Frontal cortex (tissue), 4 donors: ENCODE data around the gene SEC61A1. TPM values are rescaled to one million over a fixed set of nuclear protein-coding genes. Genes with fewer than 3 reads are reported as not detected.
A peak's percentile ranks its signal among the peaks of the same experiment; 100 is the strongest.

Source experiments
- DNase-seq, 2 donors: peaks; one replicate each; pipeline ENCODE4 v3.0.0; 2012; ENCODE audit warnings: low spot score in 2 of 2
- FAIRE-seq: peaks from 2 replicates; lab custom pipeline; 2012; peaks lifted over from hg19 to GRCh38; lab: Jason Lieb, UNC
- total RNA-seq: library from RNA; depleted of rRNA; stranded (reverse); fragments of >200 nt; gene quantifications from one replicate; pipeline ENCODE4 v1.2.3, GENCODE V29; 2014
- donor health status: control.
- donor health status: control.
- donor health status: control.

SEC61A1 gene
- 73.0 TPM for total RNA-seq

DNA sequence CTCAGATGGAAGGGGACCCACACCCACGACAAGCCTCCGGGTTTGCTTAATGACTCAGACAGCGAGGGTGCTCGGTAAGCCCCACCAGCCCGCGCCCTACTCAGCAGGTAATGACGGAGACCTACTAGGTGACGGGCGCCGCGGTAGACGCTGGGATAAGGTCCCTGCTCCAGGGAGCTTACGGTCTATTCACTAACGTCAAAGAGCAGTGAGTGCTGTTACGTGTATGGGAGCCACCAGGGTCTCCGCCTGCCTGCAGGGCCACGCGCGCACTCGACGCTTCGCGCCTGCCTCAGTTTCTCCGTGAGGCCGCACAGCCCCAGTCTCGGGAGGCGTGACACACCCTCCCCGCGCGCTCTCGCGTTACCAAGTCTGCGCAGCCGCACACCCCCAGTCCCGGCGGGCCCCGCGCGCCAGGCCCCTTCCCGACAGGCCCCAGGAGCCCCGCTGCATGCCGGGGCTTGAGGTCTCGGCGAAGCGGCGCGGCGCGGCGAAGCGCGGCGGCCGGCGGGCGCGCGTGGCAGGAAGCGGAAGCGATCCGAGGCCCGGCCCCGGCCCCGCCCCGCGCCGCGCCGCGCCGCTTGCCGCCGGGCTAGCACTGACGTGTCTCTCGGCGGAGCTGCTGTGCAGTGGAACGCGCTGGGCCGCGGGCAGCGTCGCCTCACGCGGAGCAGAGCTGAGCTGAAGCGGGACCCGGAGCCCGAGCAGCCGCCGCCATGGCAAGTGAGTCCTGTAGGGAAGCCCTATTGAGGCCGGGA lies at the start of gene SEC61A1:
Gene SEC61A1, plus strand, starts transcription at position 601 of the 758 bp plus-strand sequence. Its CDS starts 116 bp downstream, at position 717.
- peak; percentile 95 to 97 for DNase-seq
- no peak for FAIRE-seq

DNA sequence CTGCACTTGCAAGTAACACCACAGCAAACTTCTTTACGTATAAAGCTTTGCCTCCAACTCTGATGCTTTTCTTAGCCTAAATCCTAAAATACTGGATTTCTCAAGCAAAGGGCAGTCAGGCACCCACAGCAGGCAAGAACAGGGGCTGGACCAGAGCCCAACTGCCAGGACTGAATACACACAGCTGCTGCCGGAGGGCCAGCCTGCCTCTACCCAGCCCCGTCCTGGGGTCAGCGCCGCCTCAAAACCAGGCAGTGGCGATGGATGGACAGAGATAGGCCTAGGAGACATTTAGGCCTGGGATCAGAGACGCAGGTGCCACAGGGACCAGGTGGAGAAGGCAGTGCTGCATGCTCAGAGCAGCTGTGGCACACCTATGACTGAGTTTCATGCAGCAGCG lies 47.6 kb upstream of the SEC61A1 start:
- DNase-seq = no peak
- FAIRE-seq = no peak

DNA sequence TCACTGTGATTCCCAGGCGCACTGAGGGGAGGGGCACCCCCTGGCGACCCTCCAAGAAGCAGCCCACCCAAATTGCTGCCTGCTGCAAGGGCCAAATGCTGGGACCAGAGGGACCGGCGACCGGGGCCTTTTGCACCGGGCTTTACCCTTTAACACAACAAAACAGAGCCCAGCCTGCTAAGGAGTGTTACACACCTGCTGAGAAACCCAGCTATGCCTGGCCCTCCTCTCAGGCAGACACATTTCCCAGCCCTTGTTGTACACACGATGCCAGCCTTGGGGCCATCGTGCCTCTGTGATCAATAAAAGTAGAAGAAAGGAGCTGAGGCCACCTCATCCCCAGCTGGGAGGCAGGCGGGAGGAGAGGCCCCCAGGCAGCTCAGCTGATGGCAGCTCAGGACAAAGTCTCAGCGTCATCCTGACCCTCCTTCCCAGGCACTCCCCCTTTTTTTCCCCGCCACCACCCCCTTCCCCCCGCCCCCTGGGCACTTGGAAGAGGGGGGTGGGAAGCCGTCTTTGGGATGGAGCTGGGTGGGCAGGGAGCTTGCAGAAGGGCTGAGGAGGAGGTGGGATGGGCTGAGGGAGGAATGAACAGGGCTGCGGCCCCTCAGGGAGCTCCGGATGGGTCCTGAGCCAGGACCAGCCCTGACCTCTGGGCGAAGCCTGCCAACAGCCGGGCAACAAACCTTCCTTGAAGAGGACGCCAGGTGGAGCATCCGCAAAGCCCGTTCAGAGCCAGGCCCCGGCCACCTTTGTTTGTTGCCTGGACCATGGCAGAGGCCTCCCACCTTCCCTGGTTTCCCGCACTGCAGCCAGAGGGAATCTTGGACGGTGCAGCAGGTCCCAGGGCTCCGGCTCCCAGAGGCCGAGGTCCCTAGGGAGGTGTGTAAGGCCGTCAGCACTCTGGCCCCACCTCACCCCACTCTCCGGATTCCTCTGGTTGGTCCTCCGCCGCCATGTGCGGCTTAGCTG lies 45.9 kb upstream of the SEC61A1 start:
- DNase-seq (no peak), FAIRE-seq (no peak)

DNA sequence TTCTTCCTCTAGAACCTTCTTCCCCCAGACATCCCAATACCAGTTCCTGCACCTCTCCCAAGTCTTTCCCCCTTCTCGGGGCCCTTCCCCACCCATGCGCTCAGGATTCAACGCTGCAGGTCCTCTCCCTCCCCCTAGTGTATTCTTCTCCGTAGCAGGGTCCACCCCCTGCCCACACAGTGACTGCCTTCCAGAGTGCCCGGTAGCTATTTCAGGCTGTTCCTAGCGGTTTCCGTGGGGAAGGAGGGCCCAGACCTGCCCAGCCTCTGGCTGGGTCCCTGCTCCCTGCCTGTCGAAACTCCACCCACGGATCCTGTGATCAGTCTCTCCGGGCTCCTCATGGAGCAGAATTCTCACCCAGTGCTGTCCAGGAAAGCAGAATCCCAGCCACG lies 45.2 kb upstream of the SEC61A1 start:
- DNase-seq = no peak

DNA sequence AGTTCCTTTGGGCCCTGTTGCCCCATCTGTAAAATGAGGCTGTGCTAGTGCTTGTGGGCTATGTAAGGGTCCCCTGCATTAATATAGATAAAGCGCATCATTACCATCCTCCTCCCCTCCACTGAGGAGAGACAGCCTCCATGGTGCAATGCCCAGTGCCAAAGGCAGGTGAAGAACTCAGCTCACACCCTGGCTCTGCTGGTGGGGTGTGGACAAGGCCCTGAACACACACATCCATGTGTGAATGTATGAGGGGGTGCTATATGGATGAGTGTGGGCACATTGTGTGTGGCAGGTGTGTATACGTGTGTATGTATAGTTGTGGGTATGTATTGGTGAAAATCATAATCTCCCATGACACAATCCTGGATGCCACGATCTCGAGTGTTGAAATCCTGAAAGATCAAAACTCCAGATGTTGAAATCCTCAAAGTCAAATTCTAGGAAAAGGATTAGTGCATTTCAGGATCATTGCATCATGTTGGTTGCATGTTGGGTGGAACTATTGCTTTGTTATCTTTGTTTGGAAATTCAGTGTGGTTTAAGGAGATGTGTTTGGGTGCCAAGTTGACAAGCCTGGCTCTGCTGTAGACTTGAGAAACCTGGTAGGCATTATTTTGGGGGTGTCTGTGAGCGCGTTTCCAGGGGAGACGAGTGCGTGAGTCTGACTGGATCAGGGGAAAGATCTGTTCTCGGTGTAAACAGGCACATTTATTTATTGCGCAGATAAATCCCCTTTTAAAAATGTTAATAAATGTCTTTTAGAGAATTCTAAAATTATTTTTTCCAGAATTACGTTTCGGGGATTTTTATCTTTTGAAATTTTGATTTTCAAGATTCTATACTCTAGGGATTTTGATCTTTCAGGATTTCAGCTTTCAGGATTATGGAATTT lies 42.0 kb upstream of the SEC61A1 start:
- DNase-seq (no peak), FAIRE-seq (no peak)

More for the DNA sequence above, 45.2 kb upstream of the SEC61A1 start:
- no peak for FAIRE-seq

DNA sequence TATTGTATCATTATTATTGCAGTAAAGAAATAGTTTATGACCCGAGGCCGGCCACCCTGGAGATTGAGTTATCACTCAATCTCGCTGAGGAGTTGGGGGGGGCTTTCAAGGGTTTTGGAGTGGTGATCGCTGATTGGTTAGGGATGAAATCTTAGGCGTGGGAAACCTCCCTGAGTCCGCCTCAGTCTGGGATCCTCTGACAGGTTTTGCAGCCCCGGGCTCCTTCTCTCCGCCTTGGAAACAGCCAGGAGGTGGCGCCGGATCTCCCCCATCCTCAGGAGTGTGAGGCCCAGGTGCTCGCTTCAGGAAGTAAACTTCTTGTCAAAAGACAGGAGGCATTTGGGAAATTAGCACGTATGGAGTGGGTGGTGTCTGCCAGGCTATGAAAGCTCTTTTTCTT lies 41.1 kb upstream of the SEC61A1 start:
- no peak for FAIRE-seq
- no peak for DNase-seq

DNA sequence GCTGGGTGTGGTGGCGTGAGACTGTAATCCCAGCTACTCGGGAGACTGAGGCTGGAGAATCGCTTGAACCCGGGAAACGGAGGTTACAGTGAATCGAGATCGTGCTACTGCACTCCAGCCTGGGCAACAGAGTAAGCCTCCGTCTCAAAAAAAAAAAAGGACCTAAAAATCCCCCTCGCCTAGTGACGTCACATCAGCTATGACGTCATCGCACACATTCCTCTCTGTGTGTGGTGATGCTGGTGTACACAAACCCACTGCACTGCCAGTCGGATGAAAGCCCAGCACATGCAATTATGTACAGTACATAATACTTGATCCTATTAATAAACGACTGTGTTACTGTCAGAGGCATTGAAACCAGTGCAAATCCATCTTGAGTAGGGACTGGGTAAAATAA lies 40.2 kb upstream of the SEC61A1 start:
- FAIRE-seq = no peak
- DNase-seq = no peak

DNA sequence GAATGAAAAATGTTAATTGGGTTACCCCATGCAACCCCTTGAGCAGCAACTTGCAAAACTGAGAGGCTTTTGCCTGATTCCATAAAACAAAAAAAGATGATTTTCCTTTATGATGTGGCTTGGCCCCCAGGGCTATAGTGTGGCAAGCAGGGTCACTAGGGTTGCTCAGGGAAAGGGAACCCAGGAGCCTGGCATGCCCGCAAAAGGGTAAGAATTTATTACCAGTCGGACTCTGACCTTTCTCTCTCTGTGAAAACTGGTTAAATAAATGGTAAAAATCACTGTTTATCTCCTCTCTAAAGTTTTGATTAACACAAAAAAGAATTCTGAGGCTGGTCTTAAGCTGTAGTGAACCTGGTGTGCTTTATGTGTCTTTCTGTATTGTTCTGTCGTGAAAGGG lies 37.7 kb upstream of the SEC61A1 start:
- no peak for FAIRE-seq

DNA sequence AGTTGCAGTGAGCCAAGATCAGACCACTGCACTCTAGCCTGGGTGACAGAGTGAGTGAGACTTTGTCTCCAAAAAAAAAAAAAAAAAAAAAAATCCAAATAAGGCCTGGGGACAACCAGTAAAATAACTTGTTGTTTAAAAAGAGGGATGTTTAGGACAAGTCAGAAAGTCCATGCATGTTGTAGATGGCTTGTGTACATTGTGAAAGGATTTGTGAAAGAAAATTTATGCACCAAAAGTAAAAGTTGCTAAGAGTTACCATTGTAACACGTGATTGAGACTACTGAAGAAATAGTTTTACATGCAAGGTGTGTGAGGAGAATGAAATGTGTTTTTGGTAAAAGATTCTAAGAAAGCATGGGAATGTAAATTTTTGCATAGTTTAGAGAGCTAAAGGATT lies 35.7 kb upstream of the SEC61A1 start:
- DNase-seq = no peak
- no peak for FAIRE-seq

More for the DNA sequence above, 37.7 kb upstream of the SEC61A1 start:
- no peak for DNase-seq

DNA sequence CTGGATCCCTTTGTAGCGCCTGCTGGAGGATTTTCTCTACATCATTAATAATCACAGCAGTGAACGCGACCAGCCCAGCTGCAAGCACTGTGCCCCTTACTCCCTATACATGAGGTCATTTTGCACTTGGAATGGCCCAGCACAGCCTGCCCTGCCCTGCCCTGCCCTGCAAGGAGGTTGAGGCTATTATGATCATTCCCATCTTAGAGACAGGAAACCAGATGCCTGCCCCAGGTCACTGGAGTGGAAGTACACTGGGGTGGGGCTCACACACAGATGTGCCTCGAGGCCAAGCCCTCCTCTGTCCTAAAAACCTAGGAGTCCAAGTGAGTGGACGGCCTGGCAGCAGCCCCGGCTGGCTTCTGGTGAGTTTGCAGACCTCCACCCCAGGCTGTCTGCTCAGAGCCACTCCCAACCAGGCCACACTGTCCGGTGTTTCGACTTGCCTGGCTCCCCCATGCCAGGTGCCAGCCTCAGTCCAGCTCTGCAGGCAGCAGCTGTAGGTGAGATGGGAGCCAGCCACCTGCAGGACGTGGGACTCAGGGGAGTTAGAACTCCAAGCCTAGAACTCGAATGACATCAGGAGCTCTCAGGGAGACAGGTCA lies 30.4 kb upstream of the SEC61A1 start:
- FAIRE-seq (no peak), DNase-seq (no peak)

DNA sequence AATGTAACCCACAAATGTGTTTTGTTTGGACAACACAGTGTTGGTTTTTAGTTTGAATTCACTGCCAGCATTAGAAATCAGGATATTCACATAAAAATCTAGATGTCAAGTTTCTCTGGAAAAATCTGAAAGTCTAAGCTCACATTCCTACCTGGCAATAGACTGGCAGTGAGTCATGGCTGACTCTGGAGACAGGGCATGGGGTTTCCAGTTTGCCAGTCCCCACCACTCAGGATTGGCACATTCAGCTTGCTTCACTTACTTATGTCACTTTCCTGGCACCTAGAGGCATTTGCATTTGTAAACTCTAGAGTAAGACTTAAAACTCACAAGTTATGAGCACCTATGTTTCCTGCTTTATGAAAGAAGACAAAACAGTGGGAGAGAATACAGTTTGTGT lies 19.1 kb upstream of the SEC61A1 start:
- FAIRE-seq (no peak), DNase-seq (no peak)

DNA sequence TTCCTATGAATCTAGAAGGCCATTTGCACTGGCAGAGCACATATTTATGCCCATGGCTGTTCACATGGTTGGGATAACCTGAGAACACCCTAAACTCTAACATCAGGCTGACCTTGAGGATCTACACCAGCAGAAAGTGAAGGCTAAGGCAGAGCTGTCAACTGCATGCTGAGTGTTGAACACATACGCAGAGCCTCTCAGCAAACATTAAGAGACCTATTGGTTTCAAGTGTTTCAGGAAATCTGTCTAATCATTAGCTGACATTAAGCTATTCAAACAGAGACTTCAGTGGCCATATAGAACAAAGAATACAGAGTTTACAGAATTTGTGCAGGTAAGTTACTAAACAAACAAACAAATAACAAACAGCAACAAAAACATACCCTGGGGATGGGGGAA lies 16.1 kb upstream of the SEC61A1 start:
- FAIRE-seq (no peak), DNase-seq (no peak)

DNA sequence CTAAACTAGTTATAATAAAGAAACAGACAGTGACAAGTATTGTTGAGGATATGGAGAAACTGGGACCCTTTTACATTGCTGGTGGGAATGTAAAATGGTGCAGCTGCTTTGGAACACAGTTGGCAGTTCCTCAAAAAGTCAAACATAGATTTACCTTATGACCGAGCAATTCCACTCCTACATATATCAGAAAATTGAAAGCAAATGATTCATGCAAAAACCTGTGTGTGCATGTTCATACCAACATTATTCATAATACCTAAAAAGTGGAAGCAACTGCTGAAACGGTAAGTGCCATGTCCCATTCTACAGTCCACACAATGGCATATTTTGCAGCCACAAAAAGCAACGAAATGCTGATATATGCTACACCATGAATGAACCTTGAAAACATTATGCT lies 12.2 kb upstream of the SEC61A1 start:
- FAIRE-seq (no peak), DNase-seq (no peak)

DNA sequence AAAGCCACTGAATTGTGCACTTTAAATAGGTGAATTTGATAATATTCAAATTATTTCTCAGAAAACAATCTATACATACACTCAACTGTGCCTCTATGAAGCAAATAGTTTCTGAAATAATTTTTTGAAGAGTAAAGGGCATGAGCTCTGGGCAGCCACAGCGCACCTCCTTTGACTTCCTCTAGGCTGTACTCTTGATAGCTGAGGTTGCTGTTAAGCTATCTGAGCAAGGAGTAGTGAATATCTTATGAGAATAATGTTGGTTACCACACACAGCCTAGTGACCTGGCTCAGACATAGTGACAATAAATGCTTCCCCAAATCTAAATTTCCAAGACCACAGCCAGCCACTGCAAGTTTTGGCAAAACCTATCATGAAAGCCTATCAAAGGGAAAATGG lies 11.6 kb upstream of the SEC61A1 start:
- no peak for FAIRE-seq
- no peak for DNase-seq

DNA sequence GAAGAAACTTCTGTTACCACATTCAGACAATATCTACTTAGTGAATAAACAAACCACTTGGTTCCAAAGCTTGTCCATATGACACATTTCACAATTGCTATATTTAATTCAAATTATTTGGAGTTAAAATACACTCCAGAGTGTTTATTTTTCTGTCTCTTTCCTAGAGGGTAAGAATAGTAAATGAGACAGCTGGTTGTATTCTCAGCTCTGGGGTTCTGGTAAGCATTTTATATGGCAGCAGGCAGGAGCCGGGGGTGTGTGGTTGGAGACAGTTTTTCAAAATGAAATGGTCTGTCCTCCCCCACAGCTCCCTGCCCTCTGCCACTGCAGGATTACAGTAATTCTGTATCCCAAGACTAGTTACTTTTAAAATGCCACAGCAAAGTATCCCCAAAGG lies 10.9 kb upstream of the SEC61A1 start:
- no peak for FAIRE-seq
- DNase-seq = peak in 1 of 2 donors; percentile 12

DNA sequence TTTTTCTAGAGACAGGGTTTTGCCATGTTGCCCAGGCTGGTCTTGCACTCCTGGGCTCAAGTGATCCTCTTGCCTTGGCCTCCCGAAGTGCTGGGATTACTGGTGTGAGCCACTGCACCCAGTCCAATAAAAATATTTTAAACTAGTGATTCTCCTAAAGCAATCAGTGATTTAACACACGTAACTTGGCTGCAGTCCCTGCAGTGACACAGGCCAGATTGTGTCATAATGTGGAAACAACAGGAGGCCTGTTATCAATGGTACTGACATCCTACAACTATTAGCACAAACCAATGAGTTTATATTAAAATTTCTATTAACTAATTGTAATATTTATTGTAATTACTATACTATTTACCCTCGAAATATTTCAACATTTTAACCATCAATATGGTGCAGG lies 1.6 kb upstream of the SEC61A1 start:
- no peak for FAIRE-seq
- no peak for DNase-seq

DNA sequence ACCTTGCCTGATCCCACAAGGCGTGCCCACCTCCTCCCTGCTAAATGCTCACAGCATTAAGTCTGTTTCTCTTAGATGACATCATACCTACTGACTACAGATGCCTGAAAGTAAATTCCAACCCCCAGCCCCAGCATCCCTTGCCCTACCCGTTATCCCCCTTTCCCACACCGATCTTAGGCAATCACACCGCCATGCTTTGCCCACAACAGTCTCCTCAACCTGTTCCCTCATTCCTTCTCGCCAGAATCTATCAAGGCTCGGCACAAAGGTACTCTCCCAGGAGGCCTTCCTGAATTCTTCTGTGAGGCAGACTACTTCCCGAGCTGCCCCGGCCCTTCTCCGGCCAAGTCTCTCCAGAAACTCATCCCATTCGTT lies 789 bp upstream of the SEC61A1 start:
- no peak for FAIRE-seq
- no peak for DNase-seq

DNA sequence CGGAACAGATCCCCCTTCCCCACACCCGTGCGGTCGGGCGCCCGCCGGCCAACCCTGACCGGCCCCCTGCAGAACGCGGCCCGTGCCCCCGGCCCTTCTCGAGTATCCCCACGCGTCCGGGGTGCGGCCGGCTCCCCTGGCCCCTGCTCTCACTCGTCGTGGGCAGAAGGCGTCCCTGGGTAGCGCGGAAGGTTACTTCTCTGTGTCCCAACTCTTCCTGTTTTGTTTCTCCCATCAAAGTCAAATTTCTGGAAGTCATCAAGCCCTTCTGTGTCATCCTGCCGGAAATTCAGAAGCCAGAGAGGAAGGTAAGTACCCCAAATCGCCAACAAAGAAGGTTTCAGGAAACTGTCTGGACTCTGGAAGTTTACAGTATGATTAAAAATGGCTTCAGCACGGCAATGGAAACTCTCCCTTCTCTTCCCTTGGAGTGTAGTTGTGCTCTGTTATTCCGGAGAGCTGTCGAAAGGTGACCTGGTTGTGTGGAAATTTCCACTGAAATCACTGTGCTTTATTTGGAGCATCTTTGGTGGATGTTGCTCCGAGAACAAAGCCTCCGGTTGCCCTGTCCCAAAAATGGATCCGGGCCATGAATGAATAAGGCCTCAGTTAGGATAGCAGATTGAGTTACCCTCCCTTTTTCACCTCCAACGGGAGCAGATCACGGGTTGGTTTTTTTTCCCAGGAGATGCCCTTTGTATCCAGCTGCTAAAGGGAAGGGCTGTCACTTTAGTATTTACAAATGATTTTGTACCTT lies 536 bp downstream of the SEC61A1 start:
- FAIRE-seq = no peak
- no peak for DNase-seq

DNA sequence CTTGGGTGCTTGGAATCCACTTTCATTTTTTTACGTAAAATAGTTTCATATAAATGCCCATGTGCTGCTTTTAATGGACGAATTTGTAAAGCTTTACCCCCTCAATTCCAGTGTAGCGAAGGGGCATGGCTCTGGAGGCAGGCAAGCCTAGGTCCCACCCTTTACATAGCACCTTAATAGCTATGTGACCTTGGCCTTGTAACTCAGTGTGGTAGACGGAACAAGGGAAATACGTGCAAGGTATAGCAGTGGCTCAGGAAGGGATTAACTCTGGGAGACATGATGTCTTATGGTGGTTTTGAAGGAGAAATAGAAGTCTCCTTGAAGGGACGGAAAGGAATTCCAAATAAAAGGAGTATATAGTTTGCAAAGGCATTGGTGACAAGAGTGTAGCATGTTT lies 1.4 kb downstream of the SEC61A1 start:
- FAIRE-seq (no peak), DNase-seq (no peak)
